Heart left ventricle (tissue), 13 donors: ENCODE results near the gene CXCL5.
"Not testable (repeated sequence)": the region's sequence is repeated elsewhere in the genome, so short reads cannot be mapped to it uniquely, and the experiment has no call there.

Source experiments
- POLR2A ChIP-seq, 2 donors: fragments of 450-650 bp; IDR thresholded peaks; one replicate each; pipeline ENCODE4 v1.6.1; 2017; ENCODE audit warnings: antibody characterized with exemption in 2 of 2, mild to moderate bottlenecking in 2 of 2, moderate library complexity in 2 of 2
- TF ChIP-seq, protein P1 (sequence below), 12 donors: fragments of 200-600 bp; sonication (generic) in 4 of 12; IDR thresholded peaks; one replicate each; pipeline versions ENCODE4 v1.5.0 to v1.8.0; 2018 to 2022; ENCODE audit warnings: antibody characterized with exemption in 12 of 12, mild to moderate bottlenecking in 5 of 12
- donor health status: ischemic (EF 13 %, LVEDD 7.1; RV severe dilation, severe dysfunction).
- donor health status: DM: no; HTN: yes; CAD: no.
- donor health status: DM: no; HTN: no; CAD: no.
- donor health status: ischemic (EF 25% LVEDD 6.9; RV normal size, moderate dysfunction).
- donor health status: ischemic (EF 25% LVEDD 5.7; RV mildly dilated, moderate dysfunction).
- donor health status: ischemic (EF 35%, LVEDD 5.7; RV mildly dilated, moderate dysfunction).
- donor health status: nonischemic (EF 11% LVEDD 7.7; RV severe dilation, severe dysfunction).
- donor health status: DM: yes; HTN: yes; CAD: no.
- donor health status: PGD.
- donor health status: ischemic (EF 29% LVEDD 5.4; RV normal size, mild dysfunction).
- donor health status: nonischemic (EF 23%, LVEDD 6.1; RV moderate dilation, normal function).

- TF ChIP-seq, protein P1, sequence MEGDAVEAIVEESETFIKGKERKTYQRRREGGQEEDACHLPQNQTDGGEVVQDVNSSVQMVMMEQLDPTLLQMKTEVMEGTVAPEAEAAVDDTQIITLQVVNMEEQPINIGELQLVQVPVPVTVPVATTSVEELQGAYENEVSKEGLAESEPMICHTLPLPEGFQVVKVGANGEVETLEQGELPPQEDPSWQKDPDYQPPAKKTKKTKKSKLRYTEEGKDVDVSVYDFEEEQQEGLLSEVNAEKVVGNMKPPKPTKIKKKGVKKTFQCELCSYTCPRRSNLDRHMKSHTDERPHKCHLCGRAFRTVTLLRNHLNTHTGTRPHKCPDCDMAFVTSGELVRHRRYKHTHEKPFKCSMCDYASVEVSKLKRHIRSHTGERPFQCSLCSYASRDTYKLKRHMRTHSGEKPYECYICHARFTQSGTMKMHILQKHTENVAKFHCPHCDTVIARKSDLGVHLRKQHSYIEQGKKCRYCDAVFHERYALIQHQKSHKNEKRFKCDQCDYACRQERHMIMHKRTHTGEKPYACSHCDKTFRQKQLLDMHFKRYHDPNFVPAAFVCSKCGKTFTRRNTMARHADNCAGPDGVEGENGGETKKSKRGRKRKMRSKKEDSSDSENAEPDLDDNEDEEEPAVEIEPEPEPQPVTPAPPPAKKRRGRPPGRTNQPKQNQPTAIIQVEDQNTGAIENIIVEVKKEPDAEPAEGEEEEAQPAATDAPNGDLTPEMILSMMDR (IDR thresholded peaks at IDR 0.05), result not testable (repeated sequence)
- not testable (repeated sequence) for TF ChIP-seq POLR2A (IDR thresholded peaks at IDR 0.05)
These were observed 39.4 kb downstream of the CXCL5 start for GRCh38 chr4:73959041-73959440.
